COR-L47 (cell line): ENCODE data around the gene TUSC2.

Experiments
- DNase-seq: peaks from one replicate; lab custom pipeline; 2025; lab: John Stamatoyannopoulos, UW

TUSC2 gene

GRCh38 chr3:50327943-50328691, at the start of gene TUSC2:
TSS of gene TUSC2 (minus strand) at chr3:50328223. CDS start at chr3:50328099, 124 bp downstream.
- peak; percentile 90 for DNase-seq

GRCh38 chr3:50375258-50375931, 47.4 kb upstream of the TUSC2 start:
- DNase-seq, result no peak

- DNase-seq, result no peak
Measured at GRCh38 chr3:50374363-50375257, 46.6 kb upstream of the TUSC2 start.

GRCh38 chr3:50373146-50374051, 45.4 kb upstream of the TUSC2 start:
- no peak for DNase-seq

GRCh38 chr3:50372349-50372748, 44.3 kb upstream of the TUSC2 start:
- no peak for DNase-seq

- no peak for DNase-seq
Measured at GRCh38 chr3:50371133-50371685, 43.2 kb upstream of the TUSC2 start.

GRCh38 chr3:50370594-50370993, 42.6 kb upstream of the TUSC2 start:
- DNase-seq, result peak; percentile 40

- DNase-seq, result no peak
Measured at GRCh38 chr3:50369012-50369670, 41.1 kb upstream of the TUSC2 start.

- DNase-seq, result no peak
Measured at GRCh38 chr3:50365842-50366220, 37.8 kb upstream of the TUSC2 start.

- DNase-seq, result peak; percentile 67
Measured at GRCh38 chr3:50365080-50365841, 37.2 kb upstream of the TUSC2 start.

- no peak for DNase-seq
Measured at GRCh38 chr3:50364573-50365079, 36.6 kb upstream of the TUSC2 start.

GRCh38 chr3:50359760-50360110, 31.7 kb upstream of the TUSC2 start:
- DNase-seq, result no peak

GRCh38 chr3:50358911-50359759, 31.1 kb upstream of the TUSC2 start, which contains the start of gene TMEM115:
TSS of gene TMEM115 (minus strand) at chr3:50359521. CDS start at chr3:50359063, 458 bp downstream.
- DNase-seq, result peak; percentile 85

GRCh38 chr3:50358355-50358910, 30.4 kb upstream of the TUSC2 start:
- DNase-seq, result no peak

GRCh38 chr3:50357481-50357880, 29.5 kb upstream of the TUSC2 start:
- no peak for DNase-seq

- DNase-seq, result no peak
Measured at GRCh38 chr3:50356553-50356952, 28.5 kb upstream of the TUSC2 start.

- DNase-seq, result no peak
Measured at GRCh38 chr3:50355829-50356552, 28.0 kb upstream of the TUSC2 start.

GRCh38 chr3:50354850-50355249, 26.8 kb upstream of the TUSC2 start:
- no peak for DNase-seq
